Osteocyte (in vitro differentiated cells): ENCODE data around the gene C5orf58. TPM values are rescaled to one million over a fixed set of nuclear protein-coding genes. Genes with fewer than 3 reads are reported as not detected.
"Not testable (repeated sequence)": the region's sequence is repeated elsewhere in the genome, so short reads cannot be mapped to it uniquely, and the experiment has no call there.

Experiments
- DNase-seq: peaks from one replicate; pipeline ENCODE4 v3.0.0; 2021; ENCODE audit warnings: mixed read lengths; ENCODE audit not compliant: unreplicated experiment; ENCODE audit errors: extremely low spot score
- H3K27ac Mint-ChIP-seq: one replicate; pipeline ENCODE4 v1.8.0; 2021; ENCODE audit warnings: mild to moderate bottlenecking, mixed read lengths; ENCODE audit not compliant: unreplicated experiment
- H3K27me3 Mint-ChIP-seq: one replicate; pipeline ENCODE4 v1.8.0; 2021; ENCODE audit warnings: mixed read lengths; ENCODE audit not compliant: unreplicated experiment
- H3K36me3 Mint-ChIP-seq: one replicate; pipeline ENCODE4 v1.8.0; 2021; ENCODE audit warnings: mixed read lengths; ENCODE audit not compliant: unreplicated experiment
- H3K4me1 Mint-ChIP-seq: one replicate; pipeline ENCODE4 v1.8.0; 2021; ENCODE audit warnings: mixed read lengths; ENCODE audit not compliant: unreplicated experiment
- H3K4me3 Mint-ChIP-seq: one replicate; pipeline ENCODE4 v1.8.0; 2021; ENCODE audit warnings: mild to moderate bottlenecking, moderate library complexity, mixed read lengths; ENCODE audit not compliant: unreplicated experiment
- H3K9me3 Mint-ChIP-seq: one replicate; pipeline ENCODE4 v1.8.0; 2021; ENCODE audit warnings: mixed read lengths; ENCODE audit not compliant: unreplicated experiment
- total RNA-seq: library from RNA; stranded (reverse); gene quantifications from 2 replicates; pipeline ENCODE4 v1.2.1, GENCODE V29; 2021
- TF ChIP-seq, protein P1 (sequence below): fragments of 200-600 bp; sonication (generic); IDR thresholded peaks from 2 replicates; pipeline ENCODE4 v1.5.0; 2021; ENCODE audit warnings: antibody characterized with exemption, mild to moderate bottlenecking, moderate library complexity

C5orf58 gene
- total RNA-seq, 1 donor from 2014 or later = not detected

DNA sequence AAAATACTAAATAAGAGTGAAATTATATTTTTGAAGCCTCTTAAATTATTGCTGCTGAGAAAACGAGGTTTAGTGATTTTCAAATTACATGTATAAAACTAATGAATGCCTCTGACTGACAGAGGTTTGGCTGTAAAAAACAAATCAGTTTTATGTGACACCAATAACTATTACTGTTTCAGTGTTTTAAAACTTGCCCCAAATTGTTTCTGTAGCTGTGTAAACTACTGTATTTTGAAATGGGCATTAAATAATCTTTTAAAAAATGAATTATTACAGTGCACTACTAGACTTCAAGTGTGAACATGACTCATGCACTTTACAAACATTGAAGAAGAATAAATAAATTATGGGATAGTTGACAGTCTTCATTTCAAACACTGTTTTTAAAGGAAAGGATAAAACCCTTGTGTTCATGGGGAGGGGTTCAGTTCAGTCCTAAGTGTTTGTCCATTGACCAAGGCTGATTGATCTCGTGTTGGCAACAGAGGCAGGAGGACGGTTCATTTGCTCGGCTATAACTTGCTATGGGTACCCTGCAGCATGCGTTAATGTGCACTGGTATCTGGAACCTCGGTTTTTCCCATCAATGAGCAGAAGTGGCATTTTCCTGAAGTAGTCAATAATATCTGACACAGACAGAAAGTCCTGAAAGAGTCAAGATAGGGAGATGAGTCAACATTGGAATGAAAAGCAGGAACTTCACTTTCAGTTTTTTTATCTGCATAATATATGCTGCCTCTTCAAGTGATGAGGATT lies 15.6 kb downstream of the C5orf58 start:
- H3K27ac Mint-ChIP-seq = no peak overlapping the region
- H3K9me3 Mint-ChIP-seq = no peaks in the 10 kb centered on the region
- H3K27me3 Mint-ChIP-seq = peaks cover 69% of the 10 kb centered on the region
- no peak for DNase-seq
- TF ChIP-seq, protein P1, sequence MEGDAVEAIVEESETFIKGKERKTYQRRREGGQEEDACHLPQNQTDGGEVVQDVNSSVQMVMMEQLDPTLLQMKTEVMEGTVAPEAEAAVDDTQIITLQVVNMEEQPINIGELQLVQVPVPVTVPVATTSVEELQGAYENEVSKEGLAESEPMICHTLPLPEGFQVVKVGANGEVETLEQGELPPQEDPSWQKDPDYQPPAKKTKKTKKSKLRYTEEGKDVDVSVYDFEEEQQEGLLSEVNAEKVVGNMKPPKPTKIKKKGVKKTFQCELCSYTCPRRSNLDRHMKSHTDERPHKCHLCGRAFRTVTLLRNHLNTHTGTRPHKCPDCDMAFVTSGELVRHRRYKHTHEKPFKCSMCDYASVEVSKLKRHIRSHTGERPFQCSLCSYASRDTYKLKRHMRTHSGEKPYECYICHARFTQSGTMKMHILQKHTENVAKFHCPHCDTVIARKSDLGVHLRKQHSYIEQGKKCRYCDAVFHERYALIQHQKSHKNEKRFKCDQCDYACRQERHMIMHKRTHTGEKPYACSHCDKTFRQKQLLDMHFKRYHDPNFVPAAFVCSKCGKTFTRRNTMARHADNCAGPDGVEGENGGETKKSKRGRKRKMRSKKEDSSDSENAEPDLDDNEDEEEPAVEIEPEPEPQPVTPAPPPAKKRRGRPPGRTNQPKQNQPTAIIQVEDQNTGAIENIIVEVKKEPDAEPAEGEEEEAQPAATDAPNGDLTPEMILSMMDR = no peak
- peaks cover 34% of the 10 kb centered on the region for H3K4me1 Mint-ChIP-seq
- no peak overlapping the region for H3K4me3 Mint-ChIP-seq
- H3K36me3 Mint-ChIP-seq = no peaks in the 10 kb centered on the region

DNA sequence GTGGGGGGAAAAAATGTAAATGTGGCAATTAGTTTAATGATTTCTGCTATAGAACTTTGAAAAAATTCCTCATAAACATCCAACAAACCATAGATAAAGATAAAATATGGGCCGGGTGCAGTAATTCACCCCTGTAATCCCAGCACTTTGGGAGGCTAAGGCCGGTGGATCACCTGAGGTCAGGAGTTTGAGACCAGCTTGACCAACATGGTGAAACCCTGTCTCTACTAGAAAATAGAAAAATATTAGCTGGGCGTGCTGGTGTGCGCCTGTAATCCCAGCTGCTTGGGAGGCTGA lies 16.1 kb downstream of the C5orf58 start:
- H3K27ac Mint-ChIP-seq, DNase-seq, H3K4me3 Mint-ChIP-seq, H3K36me3 Mint-ChIP-seq, H3K9me3 Mint-ChIP-seq: not testable (repeated sequence)
- H3K4me1 Mint-ChIP-seq = peaks cover 34% of the 10 kb centered on the region
- peaks cover 74% of the 10 kb centered on the region for H3K27me3 Mint-ChIP-seq

DNA sequence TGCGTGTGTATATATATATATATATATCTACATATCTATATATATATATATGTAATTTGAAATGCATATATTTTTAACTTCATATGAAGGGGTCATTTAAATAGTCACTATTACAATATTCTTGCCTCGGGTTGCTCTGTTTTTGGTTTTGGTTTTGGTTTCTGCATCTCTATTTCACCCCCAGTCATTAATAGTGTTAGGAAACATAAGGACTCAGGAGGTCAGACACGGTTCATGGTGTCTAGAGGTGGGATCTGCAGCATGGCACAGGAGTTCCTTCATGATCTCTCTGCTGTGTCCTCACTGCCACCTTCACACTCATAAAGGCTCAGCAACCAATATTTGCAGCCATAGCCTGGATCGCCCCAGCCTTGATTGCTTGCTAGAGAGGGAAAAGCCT lies 16.6 kb downstream of the C5orf58 start:
- H3K36me3 Mint-ChIP-seq = no peaks in the 10 kb centered on the region
- H3K9me3 Mint-ChIP-seq = no peaks in the 10 kb centered on the region
- peaks cover 34% of the 10 kb centered on the region for H3K4me1 Mint-ChIP-seq
- DNase-seq = no peak
- peaks cover 79% of the 10 kb centered on the region for H3K27me3 Mint-ChIP-seq
- H3K4me3 Mint-ChIP-seq = no peak overlapping the region
- H3K27ac Mint-ChIP-seq = no peak overlapping the region
- TF ChIP-seq, protein P1 = no peak

DNA sequence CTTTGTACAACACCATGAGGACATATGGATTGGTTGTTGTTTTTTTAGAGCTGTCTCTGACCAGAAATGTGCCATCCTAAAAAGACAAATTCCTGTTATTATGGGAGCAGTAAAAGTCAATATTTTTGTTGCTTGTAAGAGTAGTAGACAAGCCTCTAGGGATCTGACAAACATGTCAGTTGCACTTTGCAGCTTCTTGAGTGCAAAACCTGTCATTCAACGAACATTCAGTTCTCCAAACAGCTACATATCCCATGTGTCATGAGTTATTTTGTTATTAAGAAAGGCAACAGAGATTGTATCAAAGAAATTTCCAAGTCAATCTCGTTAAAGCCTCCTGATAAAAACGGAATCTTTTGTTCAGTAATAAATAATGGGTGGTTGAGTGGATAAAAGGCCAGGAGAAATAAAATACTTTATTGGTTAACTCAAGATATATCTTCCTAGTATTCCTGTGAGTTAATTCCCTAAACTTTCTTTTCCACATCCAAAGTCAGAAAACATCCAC lies 18.1 kb downstream of the C5orf58 start:
- H3K27me3 Mint-ChIP-seq = peaks cover 89% of the 10 kb centered on the region
- TF ChIP-seq, protein P1 = no peak
- H3K9me3 Mint-ChIP-seq = no peaks in the 10 kb centered on the region
- no peaks in the 10 kb centered on the region for H3K36me3 Mint-ChIP-seq
- no peak for DNase-seq
- H3K4me3 Mint-ChIP-seq = no peak overlapping the region
- H3K27ac Mint-ChIP-seq = peak overlapping the region; percentile 7
- peaks cover 34% of the 10 kb centered on the region for H3K4me1 Mint-ChIP-seq

DNA sequence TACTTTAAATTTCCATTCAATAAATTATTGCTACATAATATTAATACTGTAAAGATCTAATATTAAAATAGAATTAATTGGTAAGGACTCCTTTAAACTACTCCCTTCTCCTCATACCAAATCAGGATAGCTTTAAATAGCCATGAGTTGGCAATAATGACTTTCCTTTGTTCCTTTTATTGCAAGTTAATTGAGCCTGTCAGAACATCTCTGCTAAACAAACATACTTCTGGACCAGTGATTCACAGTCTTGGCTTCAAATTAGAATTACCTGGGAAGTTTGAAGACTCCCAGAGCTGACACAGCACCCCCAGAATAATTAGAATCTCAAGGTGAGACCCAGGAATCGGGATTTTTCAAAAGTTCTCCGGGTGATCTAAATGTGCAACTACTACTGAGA lies 18.7 kb downstream of the C5orf58 start:
- Mint-ChIP-seq H3K4me3 (no peak overlapping the region), H3K4me1 (peaks cover 34% of the 10 kb centered on the region), H3K27ac (no peak overlapping the region), H3K36me3 (no peaks in the 10 kb centered on the region), H3K27me3 (peaks cover 91% of the 10 kb centered on the region), H3K9me3 (no peaks in the 10 kb centered on the region)
- TF ChIP-seq, protein P1 = no peak
- DNase-seq = no peak
